K562 (cell line): Measurements from ENCODE around the gene MEGF10. TPM values are rescaled to one million over a fixed set of nuclear protein-coding genes. Genes with fewer than 3 reads are reported as not detected.

Source experiments
- ATAC-seq: fragments of 200-7000 bp; cut with Tn5 transposase; 3 replicates; pipeline ENCODE4 v1.9.1; 2020; ENCODE audit warnings: moderate library complexity
- BruUV-seq: library from RNA; stranded (reverse); fragments of 400-500 nt; replicated peaks from 2 replicates; lab custom pipeline; 2021; lab: Mats Ljungman, UMichigan
- CTCF ChIA-PET: fragments of 300-600 bp; formaldehyde crosslinking; extraction: SDS; loops from one replicate; lab custom pipeline; 2021; ENCODE audit warnings: low intra/inter-chr PET ratio; lab: Yijun Ruan, JAX
- POLR2A ChIA-PET: fragments of 300-600, 350-650 bp; sonication (Branson Sonifier 250); formaldehyde crosslinking; extraction: SDS; loops from one replicate; lab custom pipeline; 2021; ENCODE audit warnings: antibody characterized with exemption, inconsistent platforms; lab: Yijun Ruan, JAX
- DNase-seq, 4 experiments: peaks; one replicate each; pipeline versions ENCODE4 v3.0.0 to v3.0.0-alpha.2; 2011 to 2018; ENCODE audit warnings: low spot score in 3 of 4, mixed read lengths in 3 of 4; ENCODE audit errors: extremely low read depth in 1 of 4
- FAIRE-seq: peaks from 2 replicates; lab custom pipeline; 2011; peaks lifted over from hg19 to GRCh38; lab: Jason Lieb, UNC
- H2AFZ ChIP-seq: 2 replicates; pipeline ENCODE4 v1.6.0; 2011; ENCODE audit warnings: low read depth, low read length, control low read depth, inconsistent platforms
- H3K27ac ChIP-seq: fragments of 200-600 bp; 3 replicates; pipeline ENCODE4 v1.8.0; 2011; ENCODE audit warnings: low read depth, mild to moderate bottlenecking, control low read depth, inconsistent platforms, low read length, moderate library complexity, mixed read lengths; ENCODE audit errors: extremely low read depth
- H3K27me3 ChIP-seq, 2 experiments: fragments of 300-600 bp in 1 of 2; 2 replicates in 1 of 2; 3 replicates in 1 of 2; pipeline versions ENCODE4 v1.6.0 to v1.8.0; 2011; ENCODE audit warnings: inconsistent platforms in 2 of 2, low read length in 2 of 2, mild to moderate bottlenecking in 1 of 2, mixed read lengths in 1 of 2, moderate library complexity in 1 of 2; ENCODE audit not compliant: control insufficient read depth in 2 of 2, insufficient read depth in 2 of 2
- H3K36me3 ChIP-seq: fragments of 300-600 bp; 3 replicates; pipeline ENCODE4 v1.8.0; 2011; ENCODE audit warnings: mild to moderate bottlenecking, low read length, inconsistent platforms; ENCODE audit not compliant: control insufficient read depth, insufficient read depth
- H3K4me1 ChIP-seq, 2 experiments: fragments of 200-600 bp in 1 of 2; replicated peaks in 1 of 2; 2 replicates in 1 of 2; 3 replicates in 1 of 2; pipeline versions ENCODE4 v1.5.1 to v1.8.0; 2011; ENCODE audit warnings: inconsistent platforms in 2 of 2, low read length in 2 of 2, mild to moderate bottlenecking in 1 of 2, mixed read lengths in 1 of 2, moderate library complexity in 1 of 2; ENCODE audit not compliant: control insufficient read depth in 2 of 2, insufficient read depth in 2 of 2
- H3K4me2 ChIP-seq: 2 replicates; pipeline ENCODE4 v1.6.1; 2011; ENCODE audit warnings: low read length, control low read depth, inconsistent platforms, mixed read lengths; ENCODE audit not compliant: insufficient read depth
- H3K4me3 ChIP-seq: fragments of 200-600 bp; sonication (generic), shearing (Covaris generic); 2 replicates; pipeline ENCODE4 v1.5.1; 2016; ENCODE audit warnings: control low read depth, inconsistent platforms
- H3K79me2 ChIP-seq: fragments of 200-600 bp; 3 replicates; pipeline ENCODE4 v1.8.0; 2011; ENCODE audit warnings: low read length, inconsistent platforms; ENCODE audit not compliant: control insufficient read depth, insufficient read depth
- H3K9ac ChIP-seq, 2 experiments: 2 replicates each; pipeline versions ENCODE4 v1.6.0 to v1.6.1; 2011; ENCODE audit warnings: low read depth in 2 of 2, low read length in 2 of 2, control low read depth in 1 of 2, inconsistent platforms in 1 of 2, mild to moderate bottlenecking in 1 of 2, mixed read lengths in 1 of 2; ENCODE audit not compliant: insufficient read depth in 1 of 2
- H3K9me1 ChIP-seq: one replicate; pipeline ENCODE4 v1.6.0; 2011; ENCODE audit warnings: inconsistent platforms, mild to moderate bottlenecking, low read length, moderate library complexity; ENCODE audit not compliant: control insufficient read depth, insufficient read depth
- H3K9me3 ChIP-seq: replicated peaks from 2 replicates; pipeline ENCODE4 v1.5.1; 2011; ENCODE audit warnings: low read depth, low read length, inconsistent platforms; ENCODE audit not compliant: control insufficient read depth, insufficient read depth
- H4K20me1 ChIP-seq: replicated peaks from 2 replicates; pipeline ENCODE4 v1.6.1; 2011; ENCODE audit warnings: low read length, inconsistent platforms, mixed read lengths; ENCODE audit not compliant: control insufficient read depth, insufficient read depth
- ETV5 ChIP-seq: sonication (generic); formaldehyde crosslinking; IDR thresholded peaks from 2 replicates; pipeline ENCODE4 v1.4.0; 2020; ENCODE audit warnings: low read depth, mild to moderate bottlenecking, missing genetic modification reagents
- MYBL2 ChIP-seq, 2 experiments: fragments of 450-650 bp in 1 of 2; sonication (generic) in 1 of 2; formaldehyde crosslinking in 1 of 2; IDR thresholded peaks; 2 replicates each; pipeline versions ENCODE4 v1.6.1 to v1.8.1; 2017 to 2022; ENCODE audit warnings: borderline replicate concordance in 1 of 2, inconsistent platforms in 1 of 2, low read depth in 1 of 2, mild to moderate bottlenecking in 1 of 2, missing genetic modification reagents in 1 of 2, moderate library complexity in 1 of 2
- PCBP1 ChIP-seq: fragments of 200-400 bp; formaldehyde crosslinking; IDR thresholded peaks from 2 replicates; pipeline ENCODE4 v1.6.1; 2018; ENCODE audit warnings: mild to moderate bottlenecking, low read depth, low read length; ENCODE audit not compliant: poor library complexity, severe bottlenecking
- POLR2B ChIP-seq: fragments of 450-650 bp; IDR thresholded peaks from 2 replicates; pipeline ENCODE4 v1.6.1; 2018; ENCODE audit warnings: low read depth; ENCODE audit not compliant: partially characterized antibody
- POLR2H ChIP-seq: IDR thresholded peaks from 2 replicates; pipeline ENCODE4 v1.6.1; 2016; ENCODE audit warnings: missing genetic modification characterization, low read depth, mild to moderate bottlenecking, control low read depth, missing compliant biosample characterization, moderate library complexity
- RBM22 ChIP-seq: fragments of 200-400 bp; formaldehyde crosslinking; IDR thresholded peaks from 2 replicates; pipeline ENCODE4 v1.6.1; 2018; ENCODE audit warnings: low read length, low read depth; ENCODE audit not compliant: poor library complexity, severe bottlenecking
- TBP ChIP-seq: optimal IDR thresholded peaks from 2 replicates; pipeline ENCODE3; 2011; ENCODE audit warnings: low read depth, low read length, improper control_type of control experiment
- TEAD1 ChIP-seq, 2 experiments: fragments of 450-650 bp in 1 of 2; sonication (generic) in 1 of 2; formaldehyde crosslinking; IDR thresholded peaks; 2 replicates each; pipeline versions ENCODE4 v1.4.0 to v1.8.0; 2020 to 2022; ENCODE audit warnings: mild to moderate bottlenecking in 2 of 2, missing genetic modification reagents in 1 of 2
- ZC3H8 ChIP-seq: fragments of 450-650 bp; IDR thresholded peaks from 2 replicates; pipeline ENCODE4 v1.6.1; 2017
- ZFPM2 ChIP-seq: fragments of 250-450 bp; sonication (Bioruptor Pico); IDR thresholded peaks from 2 replicates; pipeline ENCODE4 v1.5.1; 2022; ENCODE audit warnings: mild to moderate bottlenecking
- ZNF143 ChIP-seq: sonication (generic); formaldehyde crosslinking; IDR thresholded peaks from 2 replicates; pipeline ENCODE4 v1.9.0; 2022; ENCODE audit warnings: mild to moderate bottlenecking, missing genetic modification reagents
- ZNF217 ChIP-seq: sonication (generic); formaldehyde crosslinking; IDR thresholded peaks from 2 replicates; pipeline ENCODE4 v1.8.0; 2022; ENCODE audit warnings: mild to moderate bottlenecking, missing genetic modification reagents
- ZNF408 ChIP-seq: fragments of 250-450 bp; sonication (Bioruptor Pico); IDR thresholded peaks from 2 replicates; pipeline ENCODE4 v1.4.0; 2020; ENCODE audit warnings: low read depth, mild to moderate bottlenecking, moderate library complexity
- ZNF586 ChIP-seq: fragments of 450-650 bp; formaldehyde crosslinking; conservative IDR thresholded peaks from 2 replicates; pipeline ENCODE4 v1.4.0; 2020; ENCODE audit warnings: mild to moderate bottlenecking, moderate library complexity
- WGBS: fragments of 100-300 bp; shearing (Covaris generic); methylation state at CpG from one replicate; pipeline ENCODE4 v1.1.6; 2016; ENCODE audit warnings: low coverage, mixed read lengths; ENCODE audit not compliant: insufficient coverage; ENCODE audit errors: missing lambda C conversion rate; 5-methylcytosine and 5-hydroxymethylcytosine counted together
- in situ Hi-C: fragments of 300-500 bp; cut with MboI; formaldehyde crosslinking; loops from 4 replicates; pipeline ENCODE4 v1.15.0; 2018; ENCODE audit warnings: inconsistent platforms, mixed read lengths
- intact Hi-C: fragments of 100-400 bp; cut with micrococcal nuclease; formaldehyde crosslinking; loops from 2 replicates; pipeline ENCODE4 v1.14.2; 2022
- polyA plus RNA-seq, 8 experiments: library from polyadenylated mRNA; depleted of rRNA in 4 of 8; stranded (reverse) in 5 of 8; unstranded in 3 of 8; fragments of >200 nt; fragmentation: Nextera tagmentation in 2 of 8; fragmentation: Illumina TruSeq in 1 of 8; extraction: Ambion mirVana in 2 of 8; extraction: Trizol in 1 of 8; gene quantifications; 2 replicates each; pipeline versions ENCODE4 v1.2.1 to v1.2.3, GENCODE V29; 2011 to 2014; ENCODE audit warnings: inconsistent platforms in 1 of 8, missing spikeins in 1 of 8
- total RNA-seq, 7 experiments: library from RNA; depleted of rRNA in 6 of 7; stranded (reverse); fragments of >200 nt in 6 of 7; fragmentation: Illumina TruSeq in 2 of 7; extraction: Trizol in 2 of 7; gene quantifications; 2 replicates each; pipeline versions ENCODE4 v1.2.1 to v1.2.3, GENCODE V29; 2011 to 2021; ENCODE audit warnings: low replicate concordance in 1 of 7

The MEGF10 gene
- total and polyA plus RNA-seq, 9 of the 15 experiments (the other 6 are each of a cell fraction or from before 2014, with no cell fraction given), result 0.07 TPM; not detected in 8

GRCh38 chr5:127431977-127432585 lies 141.5 kb downstream of the MEGF10 start:
- ChIA-PET CTCF (no interaction called here), POLR2A (no interaction called here)
- FAIRE-seq (no peak), ATAC-seq (no peak), DNase-seq (no peak)
- Histone ChIP-seq H3K9me1 (peaks cover 3% of the 10 kb centered on the region), H3K79me2 (no peaks in the 10 kb centered on the region), H3K9ac (no peak overlapping the region), H2AFZ (no peak overlapping the region), H3K36me3 (no peaks in the 10 kb centered on the region), H4K20me1 (no peaks in the 10 kb centered on the region), H3K4me1 (no peaks in the 10 kb centered on the region), H3K4me3 (no peak overlapping the region), H3K4me2 (no peak overlapping the region), H3K27me3 (peaks cover 0 to 10% of the 10 kb centered on the region in 2 experiments; a peak in 1 of 5 replicates), H3K27ac (no peak overlapping the region), H3K9me3 (no peaks in the 10 kb centered on the region)
- under 1% methylated on average over 7 of the region's 7 CpGs for WGBS
- TF ChIP-seq ZNF408 (CRISPR knock-in tag), result no peak
- no peak for TF ChIP-seq TBP
- TF ChIP-seq ZNF217 (CRISPR knock-in tag), result no peak
- no peak for TF ChIP-seq POLR2B
- TF ChIP-seq PCBP1, result no peak
- TF ChIP-seq ZFPM2 (CRISPR knock-in tag), result no peak
- in situ Hi-C loops (no loop called here), intact Hi-C loops (no loop called here)
- BruUV-seq, result no TSS peak

GRCh38 chr5:127433526-127433925 lies 142.9 kb downstream of the MEGF10 start:
- Histone ChIP-seq H3K4me1 (no peaks in the 10 kb centered on the region), H3K36me3 (no peaks in the 10 kb centered on the region), H3K4me2 (no peak overlapping the region), H3K4me3 (no peak overlapping the region), H3K9me3 (no peaks in the 10 kb centered on the region), H4K20me1 (no peaks in the 10 kb centered on the region), H3K27ac (no peak overlapping the region), H3K9ac (no peak overlapping the region), H3K27me3 (peaks cover 0 to 14% of the 10 kb centered on the region in 2 experiments; a peak in 1 of 5 replicates), H2AFZ (no peak overlapping the region), H3K9me1 (peaks cover 3% of the 10 kb centered on the region), H3K79me2 (no peaks in the 10 kb centered on the region)
- ATAC-seq (no peak), FAIRE-seq (no peak), DNase-seq (no peak)
- intact Hi-C loops, result no loop called here
- in situ Hi-C loops, result no loop called here
- no TSS peak for BruUV-seq
- ChIA-PET CTCF (no interaction called here), POLR2A (interaction anchor here (0.8 kb wide), 1 partner anchor 12 kb away, joined by 3 read pairs; no protein-coding TSS in a partner anchor)
- WGBS, result 0% methylated on average over 2 of the region's 2 CpGs
- TF ChIP-seq MYBL2 (IDR thresholded peaks at IDR 0.05; ENCODE audit: low read depth), result no peak
- TF ChIP-seq MYBL2 (CRISPR knock-in tag; IDR thresholded peaks at IDR 0.05; ENCODE audit: borderline replicate concordance), result no peak
- no peak for TF ChIP-seq ZNF143 (CRISPR knock-in tag)
- no peak for TF ChIP-seq ZNF586 (CRISPR knock-in tag)
- no peak for TF ChIP-seq ZC3H8
- TF ChIP-seq RBM22, result no peak
- no peak for TF ChIP-seq TEAD1 (CRISPR knock-in tag; IDR thresholded peaks at IDR 0.05)
- TF ChIP-seq POLR2H (tag), result no peak
- no peak for TF ChIP-seq ETV5 (CRISPR knock-in tag)
